NCI-H82 (cell line): ENCODE results near the gene CHRNA7.

Experiments used
- DNase-seq: peaks from one replicate; lab custom pipeline; 2025; lab: John Stamatoyannopoulos, UW

Gene CHRNA7

DNA sequence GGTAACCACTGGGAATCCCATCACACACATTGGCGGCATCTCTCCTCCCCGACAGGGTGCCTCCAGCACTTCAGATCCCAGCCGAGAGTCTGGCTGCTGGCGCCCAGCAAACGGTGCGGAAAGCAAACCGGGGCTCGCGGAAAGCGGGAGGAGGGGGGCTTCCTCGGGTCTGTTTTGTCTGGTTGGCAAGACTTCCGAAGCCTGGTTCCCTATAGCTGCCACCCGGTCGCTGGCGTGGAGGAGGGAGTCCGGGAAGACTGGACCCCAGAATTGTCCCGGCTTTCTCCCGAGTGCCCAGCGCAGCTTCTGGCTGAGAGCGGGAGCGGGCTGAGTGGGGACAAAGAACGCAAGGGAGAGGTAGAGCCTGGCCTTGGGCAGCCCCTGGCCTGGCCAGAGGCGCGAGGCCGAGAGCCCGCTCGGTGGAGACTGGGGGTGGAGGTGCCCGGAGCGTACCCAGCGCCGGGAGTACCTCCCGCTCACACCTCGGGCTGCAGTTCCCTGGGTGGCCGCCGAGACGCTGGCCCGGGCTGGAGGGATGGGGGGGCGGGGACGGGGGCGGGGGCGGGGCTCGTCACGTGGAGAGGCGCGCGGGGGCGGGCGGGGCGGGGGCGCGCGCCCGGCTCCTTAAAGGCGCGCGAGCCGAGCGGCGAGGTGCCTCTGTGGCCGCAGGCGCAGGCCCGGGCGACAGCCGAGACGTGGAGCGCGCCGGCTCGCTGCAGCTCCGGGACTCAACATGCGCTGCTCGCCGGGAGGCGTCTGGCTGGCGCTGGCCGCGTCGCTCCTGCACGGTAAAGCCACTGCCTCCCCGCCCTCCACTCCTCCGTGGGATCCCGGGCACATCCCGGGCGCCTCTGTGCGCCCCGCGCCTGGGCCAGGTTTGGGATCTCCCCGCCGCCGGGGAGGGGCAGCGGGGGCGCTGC is at the start of gene CHRNA7:
Gene CHRNA7 (plus strand): TSS at position 654 of the 920 bp plus-strand sequence. CDS start 80 bp downstream, at position 734.
- peak; percentile 90 for DNase-seq

DNA sequence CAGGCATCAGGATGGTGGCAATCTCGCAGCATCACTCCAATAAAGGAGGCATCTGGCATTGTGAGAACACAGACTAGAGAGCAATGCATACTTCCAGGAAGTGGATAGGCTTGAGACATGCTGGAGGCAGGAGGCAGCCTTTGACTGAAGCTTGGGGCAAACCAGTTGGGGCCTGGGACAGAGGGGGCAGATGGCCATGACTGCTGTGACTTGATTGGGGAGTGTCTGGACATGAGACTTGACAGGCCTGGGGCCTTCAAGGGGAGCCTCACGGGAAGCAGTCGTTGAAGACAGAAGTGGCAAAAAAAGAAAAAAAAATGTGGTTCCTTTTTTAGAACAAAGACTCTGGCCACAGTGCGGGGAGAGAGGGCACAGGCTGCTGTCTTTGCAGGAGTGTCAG is 44.7 kb upstream of the CHRNA7 start:
- DNase-seq: no peak

DNA sequence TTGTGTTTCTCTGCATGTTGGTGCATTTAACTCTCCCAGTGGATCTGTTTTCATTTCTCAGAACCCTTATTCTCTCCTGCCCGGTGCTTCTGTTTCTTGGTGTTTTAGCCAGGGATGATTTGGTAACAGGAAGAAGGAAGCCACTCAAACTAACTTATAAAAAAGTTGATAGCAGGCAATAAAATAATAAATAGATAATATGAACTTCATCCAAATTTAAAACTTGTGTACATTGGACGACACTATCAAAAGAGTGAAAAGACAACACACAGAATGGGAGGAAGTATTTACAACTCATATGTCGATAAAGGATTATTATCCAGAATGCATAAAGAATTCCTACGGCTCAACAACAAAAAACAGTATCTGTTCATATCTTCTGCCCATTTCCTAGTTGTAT is 37.3 kb upstream of the CHRNA7 start:
- no peak for DNase-seq

DNA sequence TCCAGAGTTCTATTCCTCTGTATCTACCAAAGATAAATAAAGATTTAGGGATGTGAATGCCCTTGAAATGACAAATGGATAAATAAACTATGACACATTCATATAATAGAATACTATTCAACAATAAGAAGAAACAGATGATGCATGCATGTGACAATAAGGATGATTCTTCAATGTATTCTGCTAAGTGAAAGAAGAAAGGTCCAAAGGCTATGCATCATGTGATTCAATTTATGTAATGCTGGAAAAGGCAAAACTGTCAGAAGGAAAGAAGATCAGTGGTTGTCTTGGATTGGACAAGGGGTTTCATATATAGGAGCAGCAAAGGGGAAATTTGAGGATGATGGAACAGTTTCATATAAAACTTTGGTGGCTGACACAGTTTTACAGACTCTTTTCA is 32.6 kb upstream of the CHRNA7 start:
- no peak for DNase-seq

DNA sequence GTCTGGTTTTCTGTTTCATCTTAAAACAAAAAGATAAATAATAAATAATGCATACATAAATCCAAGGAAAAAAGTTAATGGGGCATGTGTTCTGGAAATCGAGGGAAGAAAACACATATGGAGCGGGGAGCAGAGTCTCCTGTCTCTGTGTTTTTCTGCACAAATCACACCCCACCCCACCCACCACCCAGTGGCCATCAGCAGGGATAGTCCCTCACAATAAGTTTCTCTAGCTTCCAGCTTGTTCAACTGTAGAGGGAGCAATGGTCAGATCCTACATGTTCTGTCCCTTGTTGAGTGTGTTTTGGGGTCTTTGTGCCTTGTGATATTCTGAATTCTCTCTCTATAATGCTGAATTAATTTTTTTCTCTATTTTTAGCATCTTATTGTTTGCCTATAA is 26.8 kb upstream of the CHRNA7 start:
- DNase-seq: no peak

DNA sequence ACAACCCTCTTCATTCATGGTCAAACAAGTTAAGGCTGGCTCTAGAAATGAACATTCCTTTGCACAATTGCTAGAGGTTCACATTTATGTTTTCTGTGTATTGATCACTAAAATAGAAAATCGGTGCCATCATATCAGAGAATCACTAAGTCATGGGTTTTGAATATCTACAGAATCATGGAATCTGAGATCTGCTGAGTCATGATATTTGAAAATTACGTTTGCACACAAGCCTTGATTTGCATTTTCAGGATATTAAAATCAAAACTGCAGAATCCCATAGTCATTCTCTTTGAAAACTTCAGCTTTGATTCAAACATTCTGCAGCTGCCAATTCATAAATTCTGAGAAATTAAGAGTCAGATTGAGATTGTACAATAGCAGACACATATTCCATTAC is 26.1 kb upstream of the CHRNA7 start:
- DNase-seq: no peak

DNA sequence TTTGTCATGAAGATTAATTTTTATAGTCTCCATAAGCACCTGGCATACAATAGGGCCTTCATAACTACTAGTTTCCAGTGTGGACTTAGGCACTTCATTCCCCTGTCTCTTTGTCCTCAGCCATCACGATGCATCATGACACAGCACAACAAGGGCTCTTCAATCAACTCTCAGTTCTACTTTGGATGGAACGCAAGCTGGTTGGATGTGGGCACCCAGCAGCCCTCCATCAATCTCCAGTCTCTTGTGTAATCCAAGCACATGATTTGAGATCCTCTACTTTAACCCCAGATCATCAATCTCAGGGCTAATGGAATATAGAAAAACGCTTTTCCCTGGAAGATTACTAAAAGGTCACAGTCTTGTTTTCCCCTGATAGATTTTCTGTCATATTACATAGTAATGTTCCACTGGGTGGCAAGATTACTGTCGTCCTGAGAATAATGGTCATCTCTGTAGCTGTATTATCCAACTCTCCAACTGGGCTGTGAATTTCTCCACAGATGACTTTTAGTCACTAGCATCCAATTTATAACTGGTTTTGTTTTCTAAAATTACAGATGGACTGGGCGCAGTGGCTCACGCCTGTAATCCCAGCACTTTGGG is 22.9 kb upstream of the CHRNA7 start:
- DNase-seq: no peak

DNA sequence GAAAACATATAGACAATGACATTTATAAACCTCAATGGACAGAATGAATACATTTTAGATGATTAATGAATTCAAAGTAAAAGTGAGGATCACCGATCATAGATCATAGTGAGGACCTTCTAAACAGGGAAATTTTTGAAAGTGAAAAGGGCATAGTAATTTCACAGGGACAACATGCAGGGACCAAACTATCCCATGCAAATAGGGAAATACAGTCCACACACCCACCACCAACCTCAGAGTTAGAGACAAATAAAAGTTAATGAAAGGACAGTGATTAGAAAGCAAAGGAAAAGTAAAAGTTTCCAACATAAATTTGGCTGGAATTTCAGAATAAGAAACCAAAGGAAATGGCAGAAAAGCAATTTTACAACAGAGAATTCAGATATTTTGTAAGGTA is 15.4 kb upstream of the CHRNA7 start:
- DNase-seq: no peak

DNA sequence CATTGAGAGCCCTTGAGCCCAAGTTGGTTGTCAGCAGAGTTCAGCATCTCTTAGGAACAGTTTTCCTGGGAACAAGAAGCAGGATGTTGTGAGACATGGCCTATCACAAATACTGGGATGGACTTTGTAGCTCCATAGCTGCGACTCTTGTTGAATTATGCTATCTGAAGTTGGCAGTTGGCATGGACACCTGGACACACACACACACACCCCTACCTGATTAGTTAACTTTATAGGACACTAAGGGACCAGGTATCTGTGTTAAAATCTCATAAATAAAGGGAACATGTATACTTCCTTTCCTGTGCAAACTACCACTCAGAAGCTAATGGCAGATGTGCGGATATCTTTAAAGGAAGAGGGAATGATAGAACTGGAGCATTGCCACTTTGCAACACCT is 10.2 kb upstream of the CHRNA7 start:
- DNase-seq: no peak

DNA sequence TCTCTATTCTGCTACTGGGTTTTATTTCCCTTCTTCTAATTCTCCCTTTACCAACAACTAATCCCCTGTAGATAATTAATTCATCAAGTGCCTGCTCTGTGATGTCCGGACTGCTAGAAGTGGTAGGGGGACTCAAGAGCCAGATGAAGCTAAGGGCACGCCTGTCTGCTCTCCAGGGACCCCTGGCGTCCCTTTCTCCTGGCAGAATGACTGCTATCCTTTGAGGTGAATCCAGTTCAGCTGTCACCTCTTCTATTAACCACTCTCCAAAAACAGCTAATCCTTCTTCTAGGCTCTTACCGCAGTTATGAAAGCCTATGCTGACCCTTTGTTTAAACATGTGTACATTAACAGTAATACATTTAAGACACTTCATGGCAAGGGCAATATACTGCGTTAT is 1.4 kb upstream of the CHRNA7 start:
- DNase-seq: peak; percentile 86

DNA sequence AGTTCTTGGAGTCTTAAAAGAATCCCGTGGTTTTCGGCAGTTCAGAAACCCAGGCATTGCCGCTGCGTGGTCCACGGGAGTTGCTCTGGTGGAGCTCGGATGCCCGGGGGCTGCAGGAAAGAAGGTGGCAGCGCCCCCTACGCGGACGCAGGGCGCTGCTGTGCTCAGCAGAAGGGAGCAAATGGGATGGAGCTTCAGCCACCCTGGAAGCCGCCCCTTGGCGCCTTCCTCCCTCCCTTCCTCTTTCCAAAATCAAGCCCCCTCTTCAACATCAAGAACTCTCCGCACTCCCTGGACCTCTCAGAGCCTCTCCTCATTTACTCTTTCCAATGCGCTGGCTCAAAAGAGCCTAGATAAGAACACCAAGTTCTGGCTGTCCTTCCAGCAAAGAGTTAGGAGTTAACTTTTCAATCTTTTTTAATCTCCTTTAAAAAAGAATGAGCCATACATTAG is 880 bp upstream of the CHRNA7 start:
- peak; percentile 90 for DNase-seq

DNA sequence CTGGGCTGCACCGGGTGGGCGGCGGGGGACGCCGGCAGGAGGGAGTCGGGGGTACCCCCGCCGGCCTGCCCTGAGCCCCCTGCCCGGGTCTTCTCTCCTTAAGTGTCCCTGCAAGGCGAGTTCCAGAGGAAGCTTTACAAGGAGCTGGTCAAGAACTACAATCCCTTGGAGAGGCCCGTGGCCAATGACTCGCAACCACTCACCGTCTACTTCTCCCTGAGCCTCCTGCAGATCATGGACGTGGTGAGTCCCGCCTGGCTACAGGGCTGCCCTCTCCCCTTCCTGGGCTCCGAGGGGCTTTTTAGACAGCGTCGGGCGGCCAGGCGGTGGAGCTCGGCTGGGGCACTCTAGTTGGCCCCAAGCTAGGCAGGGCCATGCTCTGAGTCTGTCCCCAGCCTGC is 480 bp downstream of the CHRNA7 start:
- peak; percentile 62 for DNase-seq

DNA sequence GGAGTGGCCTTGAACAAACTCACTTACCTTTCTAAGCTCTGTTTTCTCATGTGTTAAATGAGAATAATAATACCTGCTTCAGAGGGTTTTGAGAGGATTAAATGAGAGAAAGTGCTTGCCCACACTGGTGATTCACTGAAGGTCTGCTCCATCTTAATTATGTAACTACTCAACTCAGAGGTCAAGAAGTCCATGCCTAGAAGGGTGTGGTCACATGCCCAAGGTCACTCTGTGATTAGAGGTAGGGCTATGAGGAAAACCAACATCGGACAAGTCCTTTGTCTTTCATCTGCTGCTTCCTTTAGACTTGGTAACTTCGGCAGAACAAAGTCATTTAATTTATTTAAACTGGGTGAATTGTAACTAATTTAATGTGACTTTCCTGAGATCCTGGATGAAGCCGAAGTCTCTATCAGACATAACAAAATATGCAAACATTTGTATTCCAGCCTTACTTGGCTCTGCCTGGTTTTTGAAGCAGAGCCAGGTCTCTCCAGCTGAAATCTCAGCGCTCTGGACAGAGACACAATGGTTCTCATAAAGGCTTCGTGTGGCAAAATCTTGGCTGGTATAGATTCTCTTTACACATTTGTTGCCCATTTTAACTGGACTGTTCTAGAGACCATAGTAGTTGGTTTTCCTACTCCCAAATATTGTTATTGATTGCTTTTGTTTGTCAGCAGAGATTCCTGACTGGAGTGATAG is 3.0 kb downstream of the CHRNA7 start:
- DNase-seq: no peak

DNA sequence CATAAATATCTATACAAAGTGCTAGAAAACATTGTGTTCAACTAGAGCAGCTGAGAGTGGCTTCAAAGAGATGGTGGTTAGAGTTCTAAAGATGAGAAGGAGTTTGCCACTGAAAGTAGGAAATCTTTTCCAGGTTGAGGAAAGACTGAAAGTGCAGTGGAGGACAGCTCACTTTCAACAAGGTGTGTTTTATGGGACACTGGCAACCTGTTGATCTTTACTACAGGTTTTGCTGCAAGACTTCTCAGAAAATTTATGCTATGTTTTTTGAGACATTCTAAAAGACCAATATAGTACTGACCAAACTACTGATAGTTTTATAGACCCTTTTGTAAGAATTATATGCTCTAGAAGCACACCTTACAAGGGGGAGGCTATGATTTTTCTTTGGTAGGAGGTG is 3.8 kb downstream of the CHRNA7 start:
- no peak for DNase-seq

DNA sequence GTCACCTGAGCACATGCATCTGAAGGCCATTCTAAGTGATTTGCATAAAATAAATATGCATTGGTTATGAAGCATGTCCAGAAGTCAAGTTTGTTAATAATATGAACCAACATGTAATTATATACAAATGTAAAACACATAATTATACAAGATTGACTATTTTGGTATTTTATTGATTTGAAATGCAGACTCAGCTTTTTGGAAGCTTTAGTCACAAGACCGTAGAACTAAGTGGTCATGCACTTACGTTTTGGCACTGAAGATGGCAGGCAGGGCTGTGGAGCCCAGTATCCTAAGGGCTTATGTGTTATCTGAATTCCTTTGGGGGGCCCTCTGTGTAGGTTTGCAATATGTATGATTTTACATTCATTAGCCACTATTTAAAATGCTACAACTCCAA is 5.0 kb downstream of the CHRNA7 start:
- DNase-seq: no peak

DNA sequence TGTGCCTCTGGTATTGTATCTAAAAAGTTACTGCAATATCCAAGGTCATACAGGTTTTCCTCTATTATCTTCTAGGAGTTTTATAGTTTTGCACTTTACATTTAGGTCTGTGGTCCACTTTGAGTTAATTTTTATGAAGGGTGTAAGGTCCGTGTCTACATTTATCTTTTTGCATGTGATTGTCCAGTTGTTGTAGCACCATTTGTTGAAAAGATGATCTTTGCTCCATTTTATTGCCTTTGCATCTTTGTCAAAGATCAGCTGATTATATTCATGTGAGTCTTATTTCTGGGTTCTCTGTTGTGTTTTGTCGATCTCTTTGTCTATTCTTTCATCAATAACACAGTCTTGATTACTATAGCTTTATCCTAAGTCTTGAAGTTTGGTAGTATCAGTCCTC is 6.7 kb downstream of the CHRNA7 start:
- no peak for DNase-seq

DNA sequence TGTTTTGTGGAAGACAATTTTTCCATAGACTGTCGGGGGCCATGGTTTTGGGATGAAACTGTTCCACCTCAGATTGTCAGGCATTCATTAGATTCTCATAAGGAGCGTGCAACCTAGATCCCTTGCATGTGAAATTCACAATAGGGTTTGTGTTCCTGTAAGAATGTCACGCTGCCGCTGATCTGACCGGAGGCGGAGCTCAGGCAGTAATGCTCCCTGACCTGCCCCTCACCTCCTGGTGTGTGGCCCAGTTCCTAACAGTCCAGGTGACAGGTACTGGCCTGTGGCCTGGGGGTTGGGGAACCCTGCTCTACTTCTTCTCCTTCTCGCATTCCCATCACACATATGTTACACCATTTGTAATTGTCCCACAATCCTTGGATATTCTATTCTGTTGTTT is 11.0 kb downstream of the CHRNA7 start:
- DNase-seq: no peak

DNA sequence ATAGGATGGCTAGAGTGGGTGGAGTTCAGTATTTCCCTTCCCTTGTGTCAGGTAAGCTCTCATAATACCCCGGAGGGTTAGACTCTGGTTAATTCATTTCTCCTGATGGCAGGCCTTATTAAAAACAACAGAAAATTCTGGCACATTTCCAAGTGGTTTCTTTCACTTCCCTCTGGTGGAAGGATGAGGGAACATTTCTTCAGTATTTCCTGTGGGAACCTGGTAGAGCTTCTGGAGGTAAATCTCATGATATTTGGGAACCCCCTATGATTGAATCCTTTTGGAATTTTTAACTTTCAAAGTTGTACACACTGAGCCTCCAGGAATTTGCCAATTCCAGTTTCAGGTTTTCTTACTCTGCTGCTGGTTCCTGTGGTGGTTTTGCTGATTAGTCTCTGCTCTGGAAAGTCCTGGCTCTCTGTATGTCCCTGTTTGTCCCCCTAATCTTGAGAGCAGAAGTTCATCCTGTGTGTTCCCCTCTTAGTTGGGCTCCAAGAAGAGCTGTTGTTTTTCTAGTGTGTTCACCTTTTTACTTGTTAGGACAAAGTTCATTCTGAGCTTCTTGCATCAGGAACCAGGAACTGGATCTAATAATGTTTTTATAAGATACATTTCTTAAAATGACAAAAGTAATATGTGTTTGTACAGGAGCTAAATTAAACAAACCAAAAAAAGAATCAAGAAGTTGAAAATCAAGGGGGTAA is 12.1 kb downstream of the CHRNA7 start:
- DNase-seq: peak; percentile 83

DNA sequence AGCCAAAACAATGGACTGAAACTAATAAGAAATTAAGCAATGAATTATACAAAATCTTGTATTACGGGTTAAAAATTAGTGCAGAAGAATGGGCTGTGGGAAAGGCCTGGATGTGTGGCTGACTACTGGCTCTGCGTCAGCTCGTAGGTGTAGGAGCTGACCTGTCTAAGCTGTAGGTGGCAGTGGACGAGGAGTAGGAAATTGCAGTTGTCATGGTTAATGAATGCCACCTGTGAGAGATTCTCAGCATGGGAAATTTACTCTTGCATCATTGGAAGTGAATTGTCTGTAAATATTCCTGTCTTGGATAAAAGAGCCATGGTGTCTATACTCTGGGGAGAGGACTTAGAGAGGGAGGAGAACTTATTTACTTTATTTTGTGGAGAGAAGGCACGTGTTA is 23.4 kb downstream of the CHRNA7 start:
- no peak for DNase-seq

DNA sequence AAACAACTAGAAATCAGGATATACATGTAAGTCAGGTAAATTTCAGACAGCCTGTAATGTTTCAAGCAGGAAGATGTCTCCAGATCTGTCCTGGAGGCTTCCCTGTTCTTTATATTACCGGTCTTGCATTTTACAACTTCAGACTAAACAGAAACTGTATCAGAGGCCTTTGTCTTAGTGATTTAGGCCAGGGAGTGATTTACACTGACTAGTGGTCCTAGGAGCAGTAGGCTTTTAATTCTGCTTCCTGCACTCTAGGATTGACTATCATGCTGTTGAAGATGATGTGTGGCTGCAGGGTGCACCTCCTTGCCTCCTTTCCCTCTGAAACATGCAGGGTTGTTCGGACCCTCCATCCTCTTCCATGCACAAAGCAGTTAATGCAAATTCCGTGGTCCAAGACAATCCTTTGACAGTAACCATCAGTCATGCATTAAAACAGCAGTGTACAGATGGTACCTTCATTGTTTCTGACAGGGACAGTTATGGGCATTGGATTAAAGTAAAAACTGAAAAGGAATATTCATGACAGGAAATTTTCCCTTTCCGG is 27.6 kb downstream of the CHRNA7 start:
- DNase-seq: peak; percentile 55

DNA sequence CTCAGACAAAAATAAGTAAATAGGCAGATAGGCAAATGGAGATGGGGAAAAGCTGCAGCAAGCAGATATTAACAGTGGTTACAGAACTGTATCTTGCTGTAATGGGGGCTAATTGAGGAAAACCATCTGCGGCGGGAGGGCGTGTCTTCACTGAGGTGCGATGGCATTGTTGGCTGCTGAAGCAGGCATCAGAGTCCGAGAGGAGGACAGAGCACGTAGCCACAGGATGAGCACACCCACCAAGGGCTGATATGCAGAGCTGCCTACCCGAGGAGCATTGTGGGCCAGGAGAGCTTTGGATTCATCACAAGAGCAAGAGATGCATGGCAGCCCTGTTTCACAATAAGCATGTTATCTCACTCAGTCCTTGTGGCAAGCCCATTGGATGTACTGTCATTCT is 30.4 kb downstream of the CHRNA7 start:
- DNase-seq: no peak

DNA sequence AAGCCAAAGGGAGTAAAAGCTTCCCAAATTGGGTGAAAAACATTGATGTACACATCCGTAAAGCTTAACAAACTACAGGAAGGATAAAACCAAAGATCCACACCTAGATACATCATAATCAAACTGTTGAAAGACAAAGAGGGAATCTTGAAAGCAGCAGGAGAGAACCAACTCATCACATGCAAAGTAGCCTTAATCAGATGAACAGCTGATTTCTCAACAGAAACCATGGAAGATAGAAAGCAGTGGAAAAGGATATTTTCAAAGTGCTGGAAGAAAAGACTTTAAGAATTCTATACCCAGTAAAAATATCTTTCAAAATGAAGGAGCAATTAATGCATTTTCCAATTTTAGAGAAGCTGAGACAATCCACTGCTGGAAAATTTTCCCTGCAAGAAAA is 36.8 kb downstream of the CHRNA7 start:
- DNase-seq: no peak
